K562 (cell line): ENCODE results near the gene RHEBL1. TPM values are rescaled to one million over a fixed set of nuclear protein-coding genes. Genes with fewer than 3 reads are reported as not detected.

ENCODE experiments used
- CXXC5 ChIP-seq: fragments of 250-450 bp; sonication (Bioruptor Pico); IDR thresholded peaks from 2 replicates; pipeline ENCODE4 v1.8.0; 2022; ENCODE audit warnings: inconsistent platforms, mild to moderate bottlenecking, moderate library complexity
- ILF3 ChIP-seq: fragments of 450-650 bp; IDR thresholded peaks from 2 replicates; pipeline ENCODE4 v1.6.1; 2018; ENCODE audit warnings: antibody characterized with exemption, mild to moderate bottlenecking, moderate library complexity, borderline replicate concordance
- MXI1 ChIP-seq: IDR thresholded peaks from 2 replicates; pipeline ENCODE4 v1.6.1; 2011; ENCODE audit warnings: low read depth, mild to moderate bottlenecking, improper control_type of control experiment, low read length
- NFRKB ChIP-seq: fragments of 450-650 bp; IDR thresholded peaks from 2 replicates; pipeline ENCODE4 v1.6.1; 2016; ENCODE audit warnings: low read depth
- RBBP5 ChIP-seq: fragments of 200-600 bp; sonication (generic); IDR thresholded peaks from 2 replicates; pipeline ENCODE4 v1.6.1; 2012; ENCODE audit warnings: borderline replicate concordance, mild to moderate bottlenecking, low read length, control low read depth, inconsistent platforms; ENCODE audit not compliant: insufficient read depth, poor library complexity, severe bottlenecking
- SMARCE1 ChIP-seq: fragments of 450-650 bp; IDR thresholded peaks from 2 replicates; pipeline ENCODE4 v1.7.1; 2016; ENCODE audit warnings: mild to moderate bottlenecking
- SMC3 ChIP-seq: conservative IDR thresholded peaks from 2 replicates; pipeline ENCODE4 v1.6.1; 2011; ENCODE audit warnings: low read depth, low read length, improper control_type of control experiment; ENCODE audit not compliant: insufficient read depth
- SPI1 ChIP-seq: IDR thresholded peaks from 2 replicates; pipeline ENCODE4 v1.6.1; 2011; ENCODE audit warnings: low read depth, low read length, control low read depth, borderline replicate concordance
- ZEB2 ChIP-seq: fragments of 450-650 bp; IDR thresholded peaks from 2 replicates; pipeline ENCODE4 v1.6.1; 2016
- ZNF263 ChIP-seq: sonication (generic); formaldehyde crosslinking; IDR thresholded peaks from 2 replicates; pipeline ENCODE4 v1.8.0; 2022; ENCODE audit warnings: mild to moderate bottlenecking, missing genetic modification reagents, borderline replicate concordance
- polyA plus RNA-seq, 8 experiments: library from polyadenylated mRNA; depleted of rRNA in 4 of 8; stranded (reverse) in 5 of 8; unstranded in 3 of 8; fragments of >200 nt; fragmentation: Nextera tagmentation in 2 of 8; fragmentation: Illumina TruSeq in 1 of 8; extraction: Ambion mirVana in 2 of 8; extraction: Trizol in 1 of 8; gene quantifications; 2 replicates each; pipeline versions ENCODE4 v1.2.1 to v1.2.3, GENCODE V29; 2011 to 2014; ENCODE audit warnings: inconsistent platforms in 1 of 8, missing spikeins in 1 of 8
- total RNA-seq, 7 experiments: library from RNA; depleted of rRNA in 6 of 7; stranded (reverse); fragments of >200 nt in 6 of 7; fragmentation: Illumina TruSeq in 2 of 7; extraction: Trizol in 2 of 7; gene quantifications; 2 replicates each; pipeline versions ENCODE4 v1.2.1 to v1.2.3, GENCODE V29; 2011 to 2021; ENCODE audit warnings: low replicate concordance in 1 of 7
- TF ChIP-seq, protein P1 (sequence below): sonication (generic); formaldehyde crosslinking; IDR thresholded peaks from 2 replicates; pipeline ENCODE4 v1.8.1; 2023; ENCODE audit warnings: mild to moderate bottlenecking, missing genetic modification reagents
- TF ChIP-seq, protein P2 (sequence below): fragments of 450-650 bp; IDR thresholded peaks from 2 replicates; pipeline ENCODE4 v1.6.1; 2018; ENCODE audit not compliant: partially characterized antibody
- TF ChIP-seq, protein P3 (sequence below): IDR thresholded peaks from 2 replicates; pipeline ENCODE4 v1.6.1; 2016; ENCODE audit warnings: missing genetic modification characterization, missing compliant biosample characterization
- TF ChIP-seq, protein P4 (sequence below): fragments of 250-450 bp; sonication (Bioruptor Pico); IDR thresholded peaks from 2 replicates; pipeline ENCODE4 v1.4.0; 2020; ENCODE audit warnings: mild to moderate bottlenecking, moderate library complexity, borderline replicate concordance
- TF ChIP-seq, protein P5 (sequence below), 2 experiments: fragments of 450-650 bp in 1 of 2; sonication (generic) in 1 of 2; formaldehyde crosslinking in 1 of 2; IDR thresholded peaks in 1 of 2; conservative IDR thresholded peaks in 1 of 2; 2 replicates each; pipeline versions ENCODE4 v1.6.1 to v1.8.1; 2016 to 2023; ENCODE audit warnings: mild to moderate bottlenecking in 2 of 2, moderate library complexity in 2 of 2, inconsistent platforms in 1 of 2, missing genetic modification reagents in 1 of 2

The RHEBL1 gene
- total and polyA plus RNA-seq, 9 of the 15 experiments (the other 6 are each of a cell fraction or from before 2014, with no cell fraction given), result 4.3 to 36.1 (median 8.2) TPM

DNA sequence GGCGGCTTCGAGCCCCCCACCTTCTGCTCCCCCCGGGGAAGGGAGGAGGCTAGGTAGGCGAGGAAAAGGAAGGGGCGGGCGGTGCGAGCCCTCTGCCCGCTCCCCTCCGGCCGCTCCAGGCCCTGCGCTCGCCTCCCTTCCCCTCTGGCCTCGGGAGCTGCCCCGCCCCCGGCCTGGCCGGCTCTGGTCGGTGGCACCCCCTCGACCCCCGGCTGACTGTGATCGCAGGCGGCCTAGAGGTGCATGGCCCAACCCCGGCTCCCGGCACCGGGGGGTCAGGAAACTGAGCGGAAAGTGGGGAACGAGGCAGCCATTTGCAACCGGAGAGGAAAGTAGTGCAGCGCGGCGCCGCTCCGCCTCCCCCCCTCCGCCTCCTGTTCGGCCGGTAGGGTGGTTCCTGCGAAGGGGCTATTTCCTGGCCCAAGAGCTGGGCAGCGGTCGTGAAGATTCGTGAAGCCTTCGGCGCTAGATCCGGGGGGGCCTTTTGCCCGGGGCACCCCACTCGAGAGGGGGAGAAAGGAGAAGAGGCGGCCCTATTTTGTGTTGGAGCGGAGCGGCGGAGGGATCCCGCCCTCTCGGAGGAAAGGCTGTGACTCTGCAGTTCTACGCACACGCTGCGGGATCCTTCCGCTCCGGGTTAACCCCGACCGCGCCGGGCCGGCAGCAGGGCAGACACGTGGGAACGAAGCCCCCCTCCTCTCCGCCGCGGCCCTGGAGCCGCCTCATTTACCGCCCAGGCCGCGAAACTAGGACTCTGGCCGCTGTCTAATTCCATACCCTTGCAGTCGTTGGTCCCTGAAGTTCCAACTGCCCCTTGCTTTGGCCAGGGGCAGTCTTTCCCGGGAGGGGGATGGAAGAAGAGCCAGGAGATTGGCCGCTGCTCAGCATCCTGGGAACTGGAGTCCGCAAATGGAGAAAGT is 9.3 kb downstream of the RHEBL1 start, which contains the start of gene KMT2D (continued):
- TF ChIP-seq SMC3, result no peak; the same call in 1 of the 2 replicates
- TF ChIP-seq, protein P1, sequence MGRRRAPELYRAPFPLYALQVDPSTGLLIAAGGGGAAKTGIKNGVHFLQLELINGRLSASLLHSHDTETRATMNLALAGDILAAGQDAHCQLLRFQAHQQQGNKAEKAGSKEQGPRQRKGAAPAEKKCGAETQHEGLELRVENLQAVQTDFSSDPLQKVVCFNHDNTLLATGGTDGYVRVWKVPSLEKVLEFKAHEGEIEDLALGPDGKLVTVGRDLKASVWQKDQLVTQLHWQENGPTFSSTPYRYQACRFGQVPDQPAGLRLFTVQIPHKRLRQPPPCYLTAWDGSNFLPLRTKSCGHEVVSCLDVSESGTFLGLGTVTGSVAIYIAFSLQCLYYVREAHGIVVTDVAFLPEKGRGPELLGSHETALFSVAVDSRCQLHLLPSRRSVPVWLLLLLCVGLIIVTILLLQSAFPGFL, result no peak; the same call in 1 of the 2 replicates
- TF ChIP-seq, protein P2, sequence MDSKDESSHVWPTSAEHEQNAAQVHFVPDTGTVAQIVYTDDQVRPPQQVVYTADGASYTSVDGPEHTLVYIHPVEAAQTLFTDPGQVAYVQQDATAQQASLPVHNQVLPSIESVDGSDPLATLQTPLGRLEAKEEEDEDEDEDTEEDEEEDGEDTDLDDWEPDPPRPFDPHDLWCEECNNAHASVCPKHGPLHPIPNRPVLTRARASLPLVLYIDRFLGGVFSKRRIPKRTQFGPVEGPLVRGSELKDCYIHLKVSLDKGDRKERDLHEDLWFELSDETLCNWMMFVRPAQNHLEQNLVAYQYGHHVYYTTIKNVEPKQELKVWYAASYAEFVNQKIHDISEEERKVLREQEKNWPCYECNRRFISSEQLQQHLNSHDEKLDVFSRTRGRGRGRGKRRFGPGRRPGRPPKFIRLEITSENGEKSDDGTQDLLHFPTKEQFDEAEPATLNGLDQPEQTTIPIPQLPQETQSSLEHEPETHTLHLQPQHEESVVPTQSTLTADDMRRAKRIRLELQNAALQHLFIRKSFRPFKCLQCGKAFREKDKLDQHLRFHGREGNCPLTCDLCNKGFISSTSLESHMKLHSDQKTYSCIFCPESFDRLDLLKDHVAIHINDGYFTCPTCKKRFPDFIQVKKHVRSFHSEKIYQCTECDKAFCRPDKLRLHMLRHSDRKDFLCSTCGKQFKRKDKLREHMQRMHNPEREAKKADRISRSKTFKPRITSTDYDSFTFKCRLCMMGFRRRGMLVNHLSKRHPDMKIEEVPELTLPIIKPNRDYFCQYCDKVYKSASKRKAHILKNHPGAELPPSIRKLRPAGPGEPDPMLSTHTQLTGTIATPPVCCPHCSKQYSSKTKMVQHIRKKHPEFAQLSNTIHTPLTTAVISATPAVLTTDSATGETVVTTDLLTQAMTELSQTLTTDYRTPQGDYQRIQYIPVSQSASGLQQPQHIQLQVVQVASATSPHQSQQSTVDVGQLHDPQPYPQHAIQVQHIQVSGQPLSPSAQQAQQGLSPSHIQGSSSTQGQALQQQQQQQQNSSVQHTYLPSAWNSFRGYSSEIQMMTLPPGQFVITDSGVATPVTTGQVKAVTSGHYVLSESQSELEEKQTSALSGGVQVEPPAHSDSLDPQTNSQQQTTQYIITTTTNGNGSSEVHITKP, result peak; percentile 66
- peak; percentile 91 for TF ChIP-seq MXI1
- TF ChIP-seq NFRKB, result peak; percentile 100
- TF ChIP-seq, protein P3, sequence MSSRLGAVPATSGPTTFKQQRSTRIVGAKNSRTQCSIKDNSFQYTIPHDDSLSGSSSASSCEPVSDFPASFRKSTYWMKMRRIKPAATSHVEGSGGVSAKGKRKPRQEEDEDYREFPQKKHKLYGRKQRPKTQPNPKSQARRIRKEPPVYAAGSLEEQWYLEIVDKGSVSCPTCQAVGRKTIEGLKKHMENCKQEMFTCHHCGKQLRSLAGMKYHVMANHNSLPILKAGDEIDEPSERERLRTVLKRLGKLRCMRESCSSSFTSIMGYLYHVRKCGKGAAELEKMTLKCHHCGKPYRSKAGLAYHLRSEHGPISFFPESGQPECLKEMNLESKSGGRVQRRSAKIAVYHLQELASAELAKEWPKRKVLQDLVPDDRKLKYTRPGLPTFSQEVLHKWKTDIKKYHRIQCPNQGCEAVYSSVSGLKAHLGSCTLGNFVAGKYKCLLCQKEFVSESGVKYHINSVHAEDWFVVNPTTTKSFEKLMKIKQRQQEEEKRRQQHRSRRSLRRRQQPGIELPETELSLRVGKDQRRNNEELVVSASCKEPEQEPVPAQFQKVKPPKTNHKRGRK (tag), result no peak
- TF ChIP-seq ZEB2, result 0 out of 2 replicates have a peak, but pooled peaks have one; percentile 37
- peak; percentile 57; the same call in 1 of the 2 replicates for TF ChIP-seq ZNF263 (CRISPR knock-in tag)
- TF ChIP-seq CXXC5, result peak; percentile 99
- TF ChIP-seq ILF3, result no peak
- TF ChIP-seq, protein P4, sequence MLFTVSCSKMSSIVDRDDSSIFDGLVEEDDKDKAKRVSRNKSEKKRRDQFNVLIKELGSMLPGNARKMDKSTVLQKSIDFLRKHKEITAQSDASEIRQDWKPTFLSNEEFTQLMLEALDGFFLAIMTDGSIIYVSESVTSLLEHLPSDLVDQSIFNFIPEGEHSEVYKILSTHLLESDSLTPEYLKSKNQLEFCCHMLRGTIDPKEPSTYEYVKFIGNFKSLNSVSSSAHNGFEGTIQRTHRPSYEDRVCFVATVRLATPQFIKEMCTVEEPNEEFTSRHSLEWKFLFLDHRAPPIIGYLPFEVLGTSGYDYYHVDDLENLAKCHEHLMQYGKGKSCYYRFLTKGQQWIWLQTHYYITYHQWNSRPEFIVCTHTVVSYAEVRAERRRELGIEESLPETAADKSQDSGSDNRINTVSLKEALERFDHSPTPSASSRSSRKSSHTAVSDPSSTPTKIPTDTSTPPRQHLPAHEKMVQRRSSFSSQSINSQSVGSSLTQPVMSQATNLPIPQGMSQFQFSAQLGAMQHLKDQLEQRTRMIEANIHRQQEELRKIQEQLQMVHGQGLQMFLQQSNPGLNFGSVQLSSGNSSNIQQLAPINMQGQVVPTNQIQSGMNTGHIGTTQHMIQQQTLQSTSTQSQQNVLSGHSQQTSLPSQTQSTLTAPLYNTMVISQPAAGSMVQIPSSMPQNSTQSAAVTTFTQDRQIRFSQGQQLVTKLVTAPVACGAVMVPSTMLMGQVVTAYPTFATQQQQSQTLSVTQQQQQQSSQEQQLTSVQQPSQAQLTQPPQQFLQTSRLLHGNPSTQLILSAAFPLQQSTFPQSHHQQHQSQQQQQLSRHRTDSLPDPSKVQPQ (CRISPR knock-in tag), result no peak
- TF ChIP-seq, protein P5, sequence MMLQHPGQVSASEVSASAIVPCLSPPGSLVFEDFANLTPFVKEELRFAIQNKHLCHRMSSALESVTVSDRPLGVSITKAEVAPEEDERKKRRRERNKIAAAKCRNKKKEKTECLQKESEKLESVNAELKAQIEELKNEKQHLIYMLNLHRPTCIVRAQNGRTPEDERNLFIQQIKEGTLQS (IDR thresholded peaks at IDR 0.05), result peak; percentile 79
- TF ChIP-seq, protein P5 (CRISPR knock-in tag; conservative IDR thresholded peaks at IDR 0.05), result peak; percentile 59; the same call in 1 of the 2 replicates
- TF ChIP-seq SPI1, result 0 out of 2 replicates have a peak, but pooled peaks have one; percentile 1
- peak; percentile 88 for TF ChIP-seq RBBP5
- peak; percentile 77 for TF ChIP-seq SMARCE1
